ENCODE results near the gene NMRK2.

- TF ChIP-seq CTCF (IDR thresholded peaks at IDR 0.05; ENCODE audit: low read depth, low read length, missing input control) (no peak), YY1 (IDR thresholded peaks at IDR 0.05) (no peak), TAF1 (conservative IDR thresholded peaks at IDR 0.05) (no peak), GABPA (IDR thresholded peaks at IDR 0.05 in 1 of 2, conservative IDR thresholded peaks at IDR 0.05 in 1 of 2) (no peak), MAX (IDR thresholded peaks at IDR 0.05) (no peak), RXRA (IDR thresholded peaks at IDR 0.05) (no peak), JUND (IDR thresholded peaks at IDR 0.05) (no peak), EGR1 (IDR thresholded peaks at IDR 0.05; ENCODE audit: low read depth in 2 of 2) (no peak)
- TF ChIP-seq, protein P1, sequence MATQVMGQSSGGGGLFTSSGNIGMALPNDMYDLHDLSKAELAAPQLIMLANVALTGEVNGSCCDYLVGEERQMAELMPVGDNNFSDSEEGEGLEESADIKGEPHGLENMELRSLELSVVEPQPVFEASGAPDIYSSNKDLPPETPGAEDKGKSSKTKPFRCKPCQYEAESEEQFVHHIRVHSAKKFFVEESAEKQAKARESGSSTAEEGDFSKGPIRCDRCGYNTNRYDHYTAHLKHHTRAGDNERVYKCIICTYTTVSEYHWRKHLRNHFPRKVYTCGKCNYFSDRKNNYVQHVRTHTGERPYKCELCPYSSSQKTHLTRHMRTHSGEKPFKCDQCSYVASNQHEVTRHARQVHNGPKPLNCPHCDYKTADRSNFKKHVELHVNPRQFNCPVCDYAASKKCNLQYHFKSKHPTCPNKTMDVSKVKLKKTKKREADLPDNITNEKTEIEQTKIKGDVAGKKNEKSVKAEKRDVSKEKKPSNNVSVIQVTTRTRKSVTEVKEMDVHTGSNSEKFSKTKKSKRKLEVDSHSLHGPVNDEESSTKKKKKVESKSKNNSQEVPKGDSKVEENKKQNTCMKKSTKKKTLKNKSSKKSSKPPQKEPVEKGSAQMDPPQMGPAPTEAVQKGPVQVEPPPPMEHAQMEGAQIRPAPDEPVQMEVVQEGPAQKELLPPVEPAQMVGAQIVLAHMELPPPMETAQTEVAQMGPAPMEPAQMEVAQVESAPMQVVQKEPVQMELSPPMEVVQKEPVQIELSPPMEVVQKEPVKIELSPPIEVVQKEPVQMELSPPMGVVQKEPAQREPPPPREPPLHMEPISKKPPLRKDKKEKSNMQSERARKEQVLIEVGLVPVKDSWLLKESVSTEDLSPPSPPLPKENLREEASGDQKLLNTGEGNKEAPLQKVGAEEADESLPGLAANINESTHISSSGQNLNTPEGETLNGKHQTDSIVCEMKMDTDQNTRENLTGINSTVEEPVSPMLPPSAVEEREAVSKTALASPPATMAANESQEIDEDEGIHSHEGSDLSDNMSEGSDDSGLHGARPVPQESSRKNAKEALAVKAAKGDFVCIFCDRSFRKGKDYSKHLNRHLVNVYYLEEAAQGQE (IDR thresholded peaks at IDR 0.05) = no peak
These were observed 9.0 kb upstream of the NMRK2 start for GRCh38 chr19:3923912-3924311.

Data from liver (tissue), 3 donors.